HL-60 (cell line): Measurements from ENCODE around the gene KAT6B.

Experiments
- DNase-seq, 2 experiments: peaks; one replicate each; pipeline ENCODE4 v3.0.0-alpha.2; 2010 to 2020; ENCODE audit warnings: low read depth in 1 of 2, low spot score in 1 of 2
- H3K27ac ChIP-seq: fragments of 250-450 bp; sonication (Bioruptor Pico); replicated peaks from 2 replicates; pipeline ENCODE4 v1.5.1; 2020; ENCODE audit warnings: mild to moderate bottlenecking, moderate library complexity
- H3K27me3 ChIP-seq: fragments of 250-450 bp; sonication (Bioruptor Pico); 2 replicates; pipeline ENCODE4 v1.5.1; 2021; ENCODE audit warnings: mild to moderate bottlenecking, moderate library complexity; ENCODE audit not compliant: insufficient read depth, poor library complexity, severe bottlenecking
- H3K4me3 ChIP-seq: replicated peaks from 2 replicates; pipeline ENCODE4 v1.5.1; 2011; ENCODE audit warnings: mild to moderate bottlenecking, control low read depth, low read length; ENCODE audit not compliant: insufficient read depth
- CTCF ChIP-seq: IDR thresholded peaks from one replicate; pipeline ENCODE4 v1.5.1; 2011; ENCODE audit warnings: low read length, control low read depth, inconsistent platforms; ENCODE audit not compliant: insufficient read depth
- GABPA ChIP-seq: IDR thresholded peaks from 2 replicates; pipeline ENCODE4 v1.6.1; 2012; ENCODE audit warnings: low read depth
- POLR2AphosphoS5 ChIP-seq: IDR thresholded peaks from 2 replicates; pipeline ENCODE4 v1.6.1; 2012; ENCODE audit warnings: low read depth
- REST ChIP-seq: IDR thresholded peaks from 2 replicates; pipeline ENCODE4 v1.6.1; 2012; ENCODE audit warnings: low read depth; ENCODE audit not compliant: insufficient replicate concordance
- SPI1 ChIP-seq: IDR thresholded peaks from 2 replicates; pipeline ENCODE4 v1.6.1; 2012; ENCODE audit warnings: low read depth, mild to moderate bottlenecking, borderline replicate concordance

KAT6B gene

GRCh38 chr10:74923556-74923955, 97.2 kb downstream of the KAT6B start:
- DNase-seq: no peak
- TF ChIP-seq REST (no peak), CTCF (no peak), GABPA (no peak)
- no peak overlapping the region for H3K27ac ChIP-seq
- H3K4me3 ChIP-seq: no peak overlapping the region
- H3K27me3 ChIP-seq: no peaks in the 10 kb centered on the region

GRCh38 chr10:74924251-74924963, 98.0 kb downstream of the KAT6B start:
- no peak overlapping the region for H3K27ac ChIP-seq
- no peak for DNase-seq
- H3K4me3 ChIP-seq: no peak overlapping the region
- TF ChIP-seq POLR2AphosphoS5 (no peak), REST (no peak), GABPA (no peak), CTCF (no peak), SPI1 (no peak)
- H3K27me3 ChIP-seq: no peaks in the 10 kb centered on the region

- H3K4me3 ChIP-seq: no peak overlapping the region
- TF ChIP-seq GABPA: no peak
- TF ChIP-seq POLR2AphosphoS5: no peak
- no peak for TF ChIP-seq REST
- TF ChIP-seq SPI1: no peak
- no peak for TF ChIP-seq CTCF
- no peak for DNase-seq
- H3K27me3 ChIP-seq: no peaks in the 10 kb centered on the region
- H3K27ac ChIP-seq: no peak overlapping the region
Measured at GRCh38 chr10:74925291-74925690, 98.9 kb downstream of the KAT6B start.
